Astrocyte of the hippocampus (primary cell): Measurements from ENCODE around the gene UBXN10.

Experiments
- DNase-seq: peaks from one replicate; pipeline ENCODE4 v3.0.0; 2011; ENCODE audit warnings: low read depth, low spot score

UBXN10 gene, protein sequence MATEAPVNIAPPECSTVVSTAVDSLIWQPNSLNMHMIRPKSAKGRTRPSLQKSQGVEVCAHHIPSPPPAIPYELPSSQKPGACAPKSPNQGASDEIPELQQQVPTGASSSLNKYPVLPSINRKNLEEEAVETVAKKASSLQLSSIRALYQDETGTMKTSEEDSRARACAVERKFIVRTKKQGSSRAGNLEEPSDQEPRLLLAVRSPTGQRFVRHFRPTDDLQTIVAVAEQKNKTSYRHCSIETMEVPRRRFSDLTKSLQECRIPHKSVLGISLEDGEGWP

GRCh38 chr1:20185834-20186782, at the start of gene UBXN10, which contains the start of gene PLA2G2C:
UBXN10 (plus strand) TSS chr1:20186096; CDS start chr1:20190562, 4,466 bp downstream.
PLA2G2C (minus strand) TSS chr1:20186518; CDS start chr1:20177363, 9,155 bp downstream.
- peak; percentile 50 for DNase-seq

- no peak for DNase-seq
Measured at GRCh38 chr1:20136249-20136648, 49.6 kb upstream of the UBXN10 start.

DNA sequence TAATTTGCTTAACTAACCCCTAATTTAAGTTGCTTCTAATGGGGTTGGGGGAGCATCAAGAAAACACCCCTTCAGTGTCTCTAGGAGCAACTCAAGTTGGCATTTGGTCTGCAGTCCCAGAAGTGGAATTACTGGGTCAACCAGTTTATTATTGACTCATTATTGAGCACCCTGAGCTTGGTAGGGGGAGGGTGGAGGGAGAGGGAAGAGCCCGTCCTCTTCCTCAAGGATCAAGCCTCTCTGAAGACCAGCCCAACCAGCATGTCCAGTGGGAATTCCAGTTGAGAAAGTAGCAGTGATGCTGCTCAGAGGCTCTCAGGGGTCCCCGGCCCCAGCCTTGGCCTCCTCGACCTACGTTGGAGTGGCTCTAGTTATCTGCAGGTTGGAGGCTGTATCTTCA, 48.8 kb upstream of the UBXN10 start:
- DNase-seq, result no peak

DNA sequence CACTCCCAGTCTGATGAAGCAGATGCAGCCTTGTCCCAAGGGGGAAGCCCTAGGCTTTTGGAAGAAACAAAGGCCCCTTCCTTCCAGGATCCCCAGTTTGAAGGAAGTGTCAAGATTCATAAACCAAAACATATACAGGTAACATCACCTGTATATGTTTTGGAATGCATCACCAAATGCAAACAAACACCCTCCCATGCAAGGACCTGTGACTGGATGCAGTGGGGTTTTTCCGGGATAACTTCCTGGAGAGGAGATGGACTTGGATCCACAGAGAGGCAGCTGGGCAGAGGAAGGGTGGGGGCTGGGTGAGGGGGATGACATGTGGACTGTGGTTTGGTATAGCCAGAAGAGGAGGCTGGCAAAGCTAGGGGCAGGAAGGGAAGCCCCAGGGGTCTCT, 48.3 kb upstream of the UBXN10 start:
- DNase-seq, result no peak

GRCh38 chr1:20138346-20138745, 47.5 kb upstream of the UBXN10 start:
- no peak for DNase-seq

GRCh38 chr1:20138961-20139550, 46.8 kb upstream of the UBXN10 start, which contains the start of gene PLA2G2F:
PLA2G2F (plus strand) TSS chr1:20139323; CDS start chr1:20139428, 105 bp downstream.
- no peak for DNase-seq

DNA sequence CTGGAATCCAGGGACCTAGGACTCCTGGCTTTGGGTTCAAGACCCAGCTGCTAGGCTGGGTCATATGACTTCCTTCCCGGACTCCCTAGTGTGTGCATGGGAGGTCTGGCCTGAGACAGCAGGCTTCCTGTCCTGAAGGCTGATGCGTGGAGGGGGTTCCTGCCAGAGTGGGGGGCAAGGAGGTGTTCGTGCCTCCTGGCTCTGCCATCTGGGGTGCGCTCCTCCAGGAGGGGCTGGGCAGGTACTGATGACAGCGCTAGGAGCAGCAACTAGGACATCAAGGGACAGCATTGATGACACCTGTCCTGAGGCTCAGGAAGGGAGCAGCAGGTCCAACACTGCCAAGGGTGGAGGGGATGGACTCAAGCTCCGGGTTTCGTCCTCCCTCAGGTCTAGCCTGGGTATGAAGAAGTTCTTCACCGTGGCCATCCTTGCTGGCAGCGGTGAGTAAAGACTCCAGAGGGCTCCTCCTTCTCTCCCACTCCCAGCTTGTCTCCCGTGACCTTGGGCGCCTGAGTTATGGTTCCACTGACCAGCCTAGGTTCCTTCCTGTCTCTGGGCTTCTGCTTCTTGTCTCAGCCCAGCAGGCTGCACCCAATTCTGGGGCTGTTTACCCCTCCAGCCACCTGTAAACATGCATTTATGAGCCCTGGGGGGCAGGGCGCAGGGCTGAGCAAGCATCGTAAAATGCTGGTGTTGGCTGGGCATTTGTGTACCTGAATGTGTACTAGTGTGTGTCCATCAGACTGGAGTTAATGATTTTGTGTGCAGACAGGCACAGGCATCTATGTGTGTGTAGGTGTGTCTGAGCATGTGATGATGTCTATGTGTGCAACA, 45.9 kb upstream of the UBXN10 start:
- DNase-seq, result no peak

DNA sequence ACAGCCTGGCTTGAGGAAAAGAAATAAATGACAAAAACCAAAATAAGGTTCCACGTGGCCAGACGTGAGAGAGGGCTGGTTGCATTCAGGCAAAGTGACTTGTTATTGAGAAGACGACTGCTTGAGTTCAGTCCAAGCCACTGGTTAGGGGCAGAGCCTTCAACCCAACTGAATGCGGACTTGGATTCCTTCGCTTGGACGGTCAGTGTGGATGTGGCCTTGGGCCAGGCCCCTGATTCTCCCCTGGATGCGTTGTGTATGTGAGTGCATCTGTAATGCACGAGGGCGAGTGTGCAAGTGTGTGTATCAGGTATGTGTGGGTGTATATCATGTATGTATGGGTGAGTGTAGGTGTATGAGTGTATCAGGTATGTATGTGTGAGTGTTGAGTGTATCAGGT, 44.9 kb upstream of the UBXN10 start:
- DNase-seq, result no peak

DNA sequence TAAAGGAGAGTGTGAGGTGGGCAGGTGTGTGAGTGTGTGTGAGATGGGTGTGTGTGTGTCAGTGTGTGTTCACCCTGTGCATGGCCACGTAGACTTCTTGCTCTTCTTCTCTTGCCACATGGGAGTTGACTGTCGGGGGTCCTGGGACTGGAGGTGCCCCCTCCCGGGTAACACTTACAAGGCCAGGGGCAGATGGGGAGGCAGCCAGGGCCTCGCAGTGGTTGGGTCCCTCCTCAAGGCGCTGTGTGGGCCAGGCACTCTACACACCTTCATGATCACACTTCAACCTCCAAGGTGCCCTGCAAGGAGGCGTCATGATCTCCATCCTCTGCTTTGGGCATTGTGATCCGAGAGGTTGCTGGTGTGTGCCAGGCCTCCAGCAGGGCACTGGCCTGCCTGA, 44.4 kb upstream of the UBXN10 start:
- DNase-seq, result no peak

- DNase-seq, result no peak
Measured at GRCh38 chr1:20142001-20142710, 43.7 kb upstream of the UBXN10 start.

GRCh38 chr1:20143318-20143717, 42.6 kb upstream of the UBXN10 start:
- no peak for DNase-seq

DNA sequence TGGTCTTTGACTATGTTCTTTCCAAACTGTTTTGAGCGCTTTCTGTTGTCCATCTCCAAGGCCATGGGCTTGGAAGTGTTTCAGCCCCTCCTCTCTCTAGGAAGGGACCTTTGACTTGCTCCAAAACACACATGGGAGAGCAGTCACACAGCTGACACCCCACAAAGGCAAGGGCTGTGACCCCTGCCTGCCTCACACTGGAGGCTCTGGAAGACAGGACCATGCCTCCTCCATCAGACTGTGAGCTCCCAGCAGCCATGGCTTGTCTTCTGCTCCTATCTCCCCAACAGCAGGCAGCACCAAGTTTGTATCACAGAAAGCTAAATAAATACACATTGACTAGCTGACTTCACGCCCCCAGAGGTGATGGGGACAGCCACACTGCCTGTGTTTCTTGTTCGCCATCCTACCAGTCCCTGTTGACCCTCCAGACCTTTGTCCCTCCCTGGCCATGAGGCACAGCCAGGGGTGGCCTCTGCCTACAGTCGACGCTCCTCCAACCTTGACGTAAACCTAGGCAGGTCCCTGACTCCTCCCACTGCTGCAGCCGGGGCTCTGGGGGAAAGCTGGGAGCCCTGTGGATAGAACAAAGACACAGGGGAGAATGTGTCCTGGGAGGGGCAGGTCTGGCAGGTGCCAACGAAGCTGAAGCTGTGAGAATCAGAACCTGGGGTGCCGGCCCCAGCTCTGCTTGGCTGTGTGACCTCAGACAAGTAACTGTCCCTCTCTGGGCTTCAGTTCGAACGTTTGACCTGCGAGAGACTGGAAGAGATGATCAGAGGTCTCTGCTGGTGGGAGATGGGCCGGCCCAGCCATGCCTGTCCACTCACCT, 41.9 kb upstream of the UBXN10 start:
- DNase-seq, result no peak

GRCh38 chr1:20147846-20148570, 37.9 kb upstream of the UBXN10 start:
- DNase-seq, result no peak

DNA sequence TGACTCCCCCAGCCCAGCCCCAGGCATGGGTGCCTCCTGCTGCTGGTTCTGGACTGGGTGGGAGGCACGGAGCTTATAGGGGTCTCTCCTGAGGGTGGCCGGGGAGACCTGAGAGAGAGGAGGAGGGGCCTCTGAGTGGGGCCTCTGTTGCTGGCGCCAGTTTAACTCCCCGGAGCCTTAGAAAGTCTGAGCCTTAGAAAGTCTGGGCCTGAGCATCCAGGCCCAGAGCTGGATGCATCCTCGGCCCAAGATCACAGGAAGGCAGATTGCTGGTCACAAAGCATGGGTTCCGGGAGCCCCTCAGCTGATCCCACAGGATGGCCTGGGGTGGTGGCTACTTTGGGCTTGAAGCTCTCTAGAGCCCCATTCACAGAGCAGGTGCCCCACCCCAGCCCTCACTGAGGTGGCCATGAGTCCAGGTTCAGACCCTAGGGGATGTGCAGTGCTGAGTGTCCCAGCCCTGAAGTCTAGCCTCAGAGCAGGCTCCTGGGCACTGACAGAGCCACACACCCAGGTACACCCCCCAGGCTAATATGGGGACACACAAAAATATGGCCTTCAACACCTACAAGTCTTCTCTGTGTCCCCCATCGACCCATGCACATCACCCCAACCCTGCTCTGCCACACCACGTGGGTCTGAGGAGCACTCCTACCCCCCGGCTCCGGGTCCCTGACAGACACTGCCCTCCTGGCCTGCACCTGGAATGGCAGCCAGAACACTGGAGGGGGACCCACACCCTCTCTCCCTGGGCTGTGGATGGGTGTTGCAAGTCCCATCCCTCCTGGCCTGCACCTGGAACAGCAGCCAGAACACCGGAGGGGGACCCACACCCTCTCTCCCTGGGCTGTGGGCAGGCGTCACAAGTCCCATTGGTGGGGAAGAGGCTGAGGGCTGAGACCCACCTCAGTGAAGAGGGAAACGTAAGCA, 37.1 kb upstream of the UBXN10 start:
- no peak for DNase-seq

GRCh38 chr1:20149601-20150325, 36.1 kb upstream of the UBXN10 start:
- no peak for DNase-seq

DNA sequence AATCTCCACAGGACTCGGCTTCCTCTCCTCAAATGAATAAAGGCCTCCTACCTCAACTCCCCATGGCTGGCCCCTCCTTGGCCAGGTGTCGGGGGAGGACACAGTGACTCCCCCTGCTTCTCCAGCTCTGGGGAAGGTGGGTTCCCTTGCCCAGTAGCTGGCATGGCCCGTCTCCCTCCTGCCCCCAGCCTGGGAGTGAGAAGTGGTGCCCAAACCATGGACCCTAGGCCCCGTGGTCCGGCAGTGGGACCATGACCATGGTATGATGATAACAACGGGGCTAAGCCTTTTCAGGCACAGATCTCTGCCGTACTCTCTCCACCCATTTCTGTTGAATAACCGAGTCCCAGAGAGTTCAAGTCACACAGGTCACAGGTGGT, 35.6 kb upstream of the UBXN10 start:
- DNase-seq, result no peak

- no peak for DNase-seq
Measured at GRCh38 chr1:20150969-20151368, 34.9 kb upstream of the UBXN10 start.
